Uterus (tissue), 2 donors: ENCODE data around the gene PROK2.

Source experiments
- CTCF ChIP-seq, 4 experiments: fragments of 200-600 bp in 2 of 4; fragments of 450-650 bp in 2 of 4; sonication (generic) in 2 of 4; IDR thresholded peaks; one replicate each; pipeline ENCODE4 v1.5.1; 2016 to 2019; ENCODE audit warnings: antibody characterized with exemption in 4 of 4, mild to moderate bottlenecking in 2 of 4, moderate library complexity in 1 of 4
- POLR2A ChIP-seq, 2 donors: fragments of 450-650 bp; IDR thresholded peaks; one replicate each; pipeline ENCODE4 v1.6.1; 2016; ENCODE audit warnings: antibody characterized with exemption in 2 of 2, mild to moderate bottlenecking in 1 of 2, moderate library complexity in 1 of 2

DNA sequence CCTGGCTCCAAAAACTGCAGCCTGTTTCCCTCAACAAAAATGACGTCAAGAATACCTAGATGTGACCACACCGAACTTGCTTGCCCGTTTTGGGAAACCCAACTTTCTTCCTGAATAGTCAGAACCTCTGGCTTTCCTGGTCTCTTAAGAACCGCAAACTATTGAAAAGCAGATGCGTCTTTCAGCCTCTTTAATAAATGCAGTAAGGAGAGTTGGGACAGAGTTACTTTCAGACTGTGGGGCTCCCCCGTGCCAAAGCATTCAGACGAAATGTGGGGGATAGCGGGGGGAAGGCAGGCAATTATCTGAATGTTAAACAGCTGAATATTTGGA is 1.2 kb upstream of the PROK2 start:
- TF ChIP-seq CTCF (IDR thresholded peaks at IDR 0.05): no peak
- TF ChIP-seq POLR2A (IDR thresholded peaks at IDR 0.05): no peak
